IMR-90 (cell line): Measurements from ENCODE around the gene SASH1. TPM values are rescaled to one million over a fixed set of nuclear protein-coding genes. Genes with fewer than 3 reads are reported as not detected.

Experiments used
- ATAC-seq: fragments of 200-7000 bp; cut with Tn5 transposase; 2 replicates; pipeline ENCODE4 v1.9.1; 2020; ENCODE audit warnings: low read depth, mild to moderate bottlenecking, moderate library complexity
- BruUV-seq: library from RNA; stranded (reverse); fragments of 400-500 nt; replicated peaks from 2 replicates; lab custom pipeline; 2021; lab: Mats Ljungman, UMichigan
- CTCF ChIA-PET: fragments of 300-600 bp; formaldehyde crosslinking; extraction: SDS; loops from one replicate; lab custom pipeline; 2021; ENCODE audit warnings: antibody characterized with exemption; lab: Yijun Ruan, JAX
- POLR2A ChIA-PET: fragments of 300-600 bp; sonication (Branson Sonifier 250); formaldehyde crosslinking; loops from one replicate; lab custom pipeline; 2022; ENCODE audit warnings: antibody characterized with exemption; ENCODE audit not compliant: unreplicated experiment; lab: Charles Lee
- DNase-seq: peaks from one replicate; pipeline ENCODE4 v3.0.0; 2013
- H2AFZ ChIP-seq: replicated peaks from 2 replicates; pipeline ENCODE3; 2013; ENCODE audit warnings: low read length, mild to moderate bottlenecking; ENCODE audit not compliant: poor library complexity
- H2AK5ac ChIP-seq: 2 replicates; pipeline ENCODE4 v1.6.1; 2013; ENCODE audit warnings: low read depth, low read length, inconsistent platforms
- H2AK9ac ChIP-seq: replicated peaks from 2 replicates; pipeline ENCODE3; 2013; ENCODE audit warnings: mild to moderate bottlenecking, low read depth, low read length, moderate library complexity; ENCODE audit not compliant: poor library complexity
- H2BK120ac ChIP-seq: 2 replicates; pipeline ENCODE4 v1.6.1; 2013; ENCODE audit warnings: low read depth, low read length, inconsistent platforms
- H2BK15ac ChIP-seq: 3 replicates; pipeline ENCODE4 v1.6.1; 2013; ENCODE audit warnings: low read depth, low read length, inconsistent platforms
- H2BK20ac ChIP-seq: 2 replicates; pipeline ENCODE4 v1.6.1; 2013; ENCODE audit warnings: low read depth, mild to moderate bottlenecking, inconsistent platforms, low read length, moderate library complexity
- H2BK5ac ChIP-seq: 2 replicates; pipeline ENCODE4 v1.6.1; 2013; ENCODE audit warnings: mild to moderate bottlenecking, low read depth, low read length, inconsistent platforms; ENCODE audit not compliant: poor library complexity, severe bottlenecking
- H3K14ac ChIP-seq: replicated peaks from 2 replicates; pipeline ENCODE4 v1.6.1; 2013; ENCODE audit warnings: low read depth, low read length, inconsistent platforms
- H3K18ac ChIP-seq: 2 replicates; pipeline ENCODE4 v1.6.1; 2013; ENCODE audit warnings: low read depth, low read length, control low read depth
- H3K23ac ChIP-seq: 2 replicates; pipeline ENCODE4 v1.6.1; 2013; ENCODE audit warnings: low read depth, low read length, inconsistent platforms
- H3K27ac ChIP-seq: 2 replicates; pipeline ENCODE4 v1.5.1; 2013; ENCODE audit warnings: mild to moderate bottlenecking, control low read depth, low read length; ENCODE audit not compliant: insufficient read depth
- H3K27me3 ChIP-seq: 2 replicates; pipeline ENCODE4 v1.6.1; 2013; ENCODE audit warnings: low read length; ENCODE audit not compliant: control insufficient read depth, insufficient read depth
- H3K36me3 ChIP-seq: 2 replicates; pipeline ENCODE4 v1.6.1; 2013; ENCODE audit warnings: low read length, mixed read lengths; ENCODE audit not compliant: control insufficient read depth, insufficient read depth
- H3K4ac ChIP-seq: 2 replicates; pipeline ENCODE4 v1.6.1; 2013; ENCODE audit warnings: low read depth, low read length, inconsistent platforms
- H3K4me1 ChIP-seq: 2 replicates; pipeline ENCODE4 v1.6.1; 2013; ENCODE audit warnings: low read length, mixed read lengths; ENCODE audit not compliant: control insufficient read depth, insufficient read depth
- H3K4me2 ChIP-seq: 2 replicates; pipeline ENCODE4 v1.6.1; 2013; ENCODE audit warnings: low read depth, mild to moderate bottlenecking, control low read depth, low read length, moderate library complexity
- H3K4me3 ChIP-seq: 2 replicates; pipeline ENCODE4 v1.5.1; 2013; ENCODE audit warnings: low read depth, mild to moderate bottlenecking, control low read depth, low read length, moderate library complexity; ENCODE audit not compliant: insufficient read depth
- H3K56ac ChIP-seq: 2 replicates; pipeline ENCODE4 v1.6.1; 2013; ENCODE audit warnings: low read length, inconsistent platforms; ENCODE audit not compliant: insufficient read depth; ENCODE audit errors: extremely low read depth
- H3K79me1 ChIP-seq, 2 experiments: 2 replicates each; pipeline ENCODE4 v1.6.1; 2013; ENCODE audit warnings: low read length in 2 of 2, inconsistent platforms in 1 of 2, low read depth in 1 of 2
- H3K9ac ChIP-seq: 2 replicates; pipeline ENCODE4 v1.6.1; 2013; ENCODE audit warnings: low read depth, low read length, control low read depth
- H3K9me1 ChIP-seq: 2 replicates; pipeline ENCODE4 v1.6.1; 2013; ENCODE audit warnings: low read length, inconsistent platforms; ENCODE audit not compliant: insufficient read depth
- H3K9me3 ChIP-seq: 2 replicates; pipeline ENCODE4 v1.6.1; 2013; ENCODE audit warnings: low read length; ENCODE audit not compliant: control insufficient read depth, insufficient read depth
- H4K20me1 ChIP-seq: 2 replicates; pipeline ENCODE4 v1.6.1; 2013; ENCODE audit warnings: low read length, inconsistent platforms; ENCODE audit not compliant: insufficient read depth
- H4K5ac ChIP-seq: 2 replicates; pipeline ENCODE4 v1.6.1; 2013; ENCODE audit warnings: mild to moderate bottlenecking, low read depth, low read length, control low read depth
- H4K8ac ChIP-seq, 2 experiments: 2 replicates each; pipeline ENCODE4 v1.6.1; 2013; ENCODE audit warnings: low read depth in 2 of 2, low read length in 2 of 2, control low read depth in 1 of 2, inconsistent platforms in 1 of 2
- H4K91ac ChIP-seq: 2 replicates; pipeline ENCODE4 v1.6.1; 2013; ENCODE audit warnings: low read depth, low read length, inconsistent platforms; ENCODE audit not compliant: insufficient read depth
- BHLHE40 ChIP-seq: fragments of 150-350 bp; IDR thresholded peaks from 2 replicates; pipeline ENCODE4 v1.6.1; 2016; ENCODE audit warnings: mild to moderate bottlenecking, low read depth, low read length
- CEBPB ChIP-seq: IDR thresholded peaks from 2 replicates; pipeline ENCODE4 v1.6.1; 2012; ENCODE audit warnings: low read depth, low read length, improper control_type of control experiment
- CHD1 ChIP-seq: IDR thresholded peaks from 2 replicates; pipeline ENCODE4 v1.6.1; 2012; ENCODE audit warnings: low read depth, low read length, improper control_type of control experiment
- FOS ChIP-seq: fragments of 150-350 bp; IDR thresholded peaks from 2 replicates; pipeline ENCODE4 v1.6.1; 2016; ENCODE audit warnings: low read depth, low read length
- MAFK ChIP-seq: IDR thresholded peaks from 2 replicates; pipeline ENCODE4 v1.6.1; 2012; ENCODE audit warnings: low read depth, low read length, improper control_type of control experiment
- MAZ ChIP-seq: IDR thresholded peaks from 2 replicates; pipeline ENCODE4 v1.6.1; 2012; ENCODE audit warnings: low read depth, mild to moderate bottlenecking, low read length, improper control_type of control experiment, moderate library complexity, borderline replicate concordance
- MXI1 ChIP-seq: IDR thresholded peaks from 2 replicates; pipeline ENCODE4 v1.6.1; 2012; ENCODE audit warnings: low read depth, mild to moderate bottlenecking, low read length, moderate library complexity, borderline replicate concordance
- NFE2L2 ChIP-seq: fragments of 150-350 bp; IDR thresholded peaks from 2 replicates; pipeline ENCODE4 v1.6.1; 2016; ENCODE audit warnings: low read depth, mild to moderate bottlenecking, low read length
- RAD21 ChIP-seq: IDR thresholded peaks from 2 replicates; pipeline ENCODE4 v1.6.1; 2012; ENCODE audit warnings: low read length, improper control_type of control experiment
- RCOR1 ChIP-seq: IDR thresholded peaks from 2 replicates; pipeline ENCODE4 v1.6.1; 2012; ENCODE audit warnings: mild to moderate bottlenecking, low read length, improper control_type of control experiment; ENCODE audit not compliant: insufficient replicate concordance
- SMC3 ChIP-seq: fragments of 150-350 bp; IDR thresholded peaks from 2 replicates; pipeline ENCODE4 v1.6.1; 2016; ENCODE audit warnings: low read depth, mild to moderate bottlenecking, antibody characterized with exemption, low read length, moderate library complexity
- WGBS, 2 experiments: methylation state at CpG; one replicate each; pipeline versions ENCODE4 v1.1.5 to v1.1.7; 2013; ENCODE audit warnings: missing lambda C conversion rate in 2 of 2; ENCODE audit not compliant: insufficient read length in 1 of 2; ENCODE audit errors: extremely low coverage in 2 of 2; 5-methylcytosine and 5-hydroxymethylcytosine counted together
- dilution Hi-C: fragments of 300-500 bp; cut with HindIII; formaldehyde crosslinking; loops from one replicate; pipeline ENCODE4 v1.14.3; 2018; ENCODE audit warnings: low sequenced_read_pairs; ENCODE audit not compliant: unreplicated experiment
- in situ Hi-C: fragments of 300-500 bp; cut with MboI; formaldehyde crosslinking; loops from 3 replicates; pipeline ENCODE4 v1.14.3; 2019; ENCODE audit warnings: low sequenced_read_pairs, inconsistent platforms, mixed read lengths
- intact Hi-C: fragments of 100-400 bp; cut with micrococcal nuclease; formaldehyde crosslinking; loops from 2 replicates; pipeline ENCODE4 v1.10.0; 2022
- polyA plus RNA-seq, 3 experiments: library from polyadenylated mRNA; depleted of rRNA; stranded (reverse); fragments of >200 nt; gene quantifications; 2 replicates each; pipeline ENCODE4 v1.2.3, GENCODE V29; 2012; ENCODE audit warnings: low replicate concordance in 1 of 3
- total RNA-seq: library from RNA; depleted of rRNA; stranded (reverse); fragments of >200 nt; gene quantifications from 2 replicates; pipeline ENCODE4 v1.2.3, GENCODE V29; 2012
- TF ChIP-seq, protein P1 (sequence below): fragments of 150-350 bp; IDR thresholded peaks from 2 replicates; pipeline ENCODE4 v1.6.1; 2016; ENCODE audit warnings: low read depth, mild to moderate bottlenecking, low read length, moderate library complexity, borderline replicate concordance
- TF ChIP-seq, protein P2 (sequence below): conservative IDR thresholded peaks from 2 replicates; pipeline ENCODE4 v1.5.1; 2012; ENCODE audit warnings: mild to moderate bottlenecking, low read depth, low read length, improper control_type of control experiment

SASH1 gene
- total and polyA plus RNA-seq, 2 of the 4 experiments (the other 2 are of a cell fraction): 11.6 to 16.5 TPM

DNA sequence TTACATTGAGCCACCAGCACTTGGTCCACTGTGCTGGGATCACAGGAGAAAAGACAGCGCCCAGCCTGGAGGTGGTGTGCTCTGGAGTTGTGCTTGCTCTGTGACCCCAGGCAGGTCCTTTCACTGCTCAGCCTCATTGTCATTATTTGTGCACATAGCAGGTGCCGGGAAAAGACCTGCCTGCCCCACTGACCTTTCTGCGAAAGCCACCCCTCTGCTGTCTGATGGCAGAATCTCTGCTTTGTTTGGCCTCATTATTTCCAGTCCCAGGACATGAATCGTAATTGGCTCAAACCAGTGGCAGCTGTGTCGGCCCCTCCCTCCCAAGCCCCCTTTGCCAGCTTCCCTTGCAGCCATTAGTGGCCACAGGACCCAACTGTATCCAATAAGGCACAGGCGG, 219.0 kb downstream of the SASH1 start:
- ATAC-seq (no peak), DNase-seq (no peak)
- H3K18ac ChIP-seq: no peak overlapping the region
- dilution Hi-C loops (no loop called here), in situ Hi-C loops (no loop called here), intact Hi-C loops (no loop called here)
- H3K9ac ChIP-seq: no peak overlapping the region
- no peak overlapping the region for H3K4me2 ChIP-seq
- H2AK9ac ChIP-seq: no peak overlapping the region
- no peak overlapping the region for H3K23ac ChIP-seq
- H2BK20ac ChIP-seq: no peak overlapping the region
- no peak overlapping the region for H3K4ac ChIP-seq
- H3K14ac ChIP-seq: no peak overlapping the region
- no peak overlapping the region for H2BK5ac ChIP-seq
- TF ChIP-seq RCOR1 (no peak), SMC3 (no peak), CEBPB (no peak), FOS (no peak), MAFK (no peak), RAD21 (no peak), NFE2L2 (no peak), BHLHE40 (no peak), MXI1 (no peak), CHD1 (no peak), MAZ (no peak)
- TF ChIP-seq, protein P1, sequence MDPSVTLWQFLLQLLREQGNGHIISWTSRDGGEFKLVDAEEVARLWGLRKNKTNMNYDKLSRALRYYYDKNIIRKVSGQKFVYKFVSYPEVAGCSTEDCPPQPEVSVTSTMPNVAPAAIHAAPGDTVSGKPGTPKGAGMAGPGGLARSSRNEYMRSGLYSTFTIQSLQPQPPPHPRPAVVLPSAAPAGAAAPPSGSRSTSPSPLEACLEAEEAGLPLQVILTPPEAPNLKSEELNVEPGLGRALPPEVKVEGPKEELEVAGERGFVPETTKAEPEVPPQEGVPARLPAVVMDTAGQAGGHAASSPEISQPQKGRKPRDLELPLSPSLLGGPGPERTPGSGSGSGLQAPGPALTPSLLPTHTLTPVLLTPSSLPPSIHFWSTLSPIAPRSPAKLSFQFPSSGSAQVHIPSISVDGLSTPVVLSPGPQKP: no peak
- TF ChIP-seq, protein P2, sequence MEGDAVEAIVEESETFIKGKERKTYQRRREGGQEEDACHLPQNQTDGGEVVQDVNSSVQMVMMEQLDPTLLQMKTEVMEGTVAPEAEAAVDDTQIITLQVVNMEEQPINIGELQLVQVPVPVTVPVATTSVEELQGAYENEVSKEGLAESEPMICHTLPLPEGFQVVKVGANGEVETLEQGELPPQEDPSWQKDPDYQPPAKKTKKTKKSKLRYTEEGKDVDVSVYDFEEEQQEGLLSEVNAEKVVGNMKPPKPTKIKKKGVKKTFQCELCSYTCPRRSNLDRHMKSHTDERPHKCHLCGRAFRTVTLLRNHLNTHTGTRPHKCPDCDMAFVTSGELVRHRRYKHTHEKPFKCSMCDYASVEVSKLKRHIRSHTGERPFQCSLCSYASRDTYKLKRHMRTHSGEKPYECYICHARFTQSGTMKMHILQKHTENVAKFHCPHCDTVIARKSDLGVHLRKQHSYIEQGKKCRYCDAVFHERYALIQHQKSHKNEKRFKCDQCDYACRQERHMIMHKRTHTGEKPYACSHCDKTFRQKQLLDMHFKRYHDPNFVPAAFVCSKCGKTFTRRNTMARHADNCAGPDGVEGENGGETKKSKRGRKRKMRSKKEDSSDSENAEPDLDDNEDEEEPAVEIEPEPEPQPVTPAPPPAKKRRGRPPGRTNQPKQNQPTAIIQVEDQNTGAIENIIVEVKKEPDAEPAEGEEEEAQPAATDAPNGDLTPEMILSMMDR: no peak
- H3K27me3 ChIP-seq: no peaks in the 10 kb centered on the region
- H3K9me1 ChIP-seq: peaks cover 18% of the 10 kb centered on the region
- H4K5ac ChIP-seq: no peak overlapping the region
- H4K8ac ChIP-seq: no peak overlapping the region
- H2BK120ac ChIP-seq: no peak overlapping the region
- H4K91ac ChIP-seq: no peak overlapping the region
- ChIA-PET CTCF (interaction anchor here (3.1 kb wide), 1 partner anchor 16 kb away, joined by 9 read pairs; no protein-coding TSS in a partner anchor), POLR2A (no interaction called here)
- no TSS peak for BruUV-seq
- no peak overlapping the region for H2AK5ac ChIP-seq
- H3K36me3 ChIP-seq: no peaks in the 10 kb centered on the region
- no peaks in the 10 kb centered on the region for H3K79me1 ChIP-seq
- H2BK15ac ChIP-seq: no peak overlapping the region; the same call in 2 of the 3 replicates
- H3K27ac ChIP-seq: no peak overlapping the region
- H3K4me3 ChIP-seq: no peak overlapping the region
- H3K56ac ChIP-seq: no peak overlapping the region
- H2AFZ ChIP-seq: no peak overlapping the region
- peaks cover 6% of the 10 kb centered on the region for H3K4me1 ChIP-seq
- no peaks in the 10 kb centered on the region; the same call in 1 of the 2 replicates for H4K20me1 ChIP-seq
- WGBS, 2 experiments: 100% methylated on average over 1 of the region's 6 CpGs; no CpG with 5 or more reads in 1 of the 2 experiments
- H3K9me3 ChIP-seq: no peaks in the 10 kb centered on the region
